WI38 (cell line): Measurements from ENCODE around the gene KIF21B.

Experiments used
- H3K4me3 ChIP-seq: 2 replicates; pipeline ENCODE4 v1.5.1; 2011; ENCODE audit warnings: low read depth, mild to moderate bottlenecking, control low read depth, low read length
- TF ChIP-seq, protein P1 (sequence below): IDR thresholded peaks from 2 replicates; pipeline ENCODE4 v1.5.1; 2012; ENCODE audit warnings: low read depth, mild to moderate bottlenecking, control low read depth, low read length

Gene KIF21B, protein sequence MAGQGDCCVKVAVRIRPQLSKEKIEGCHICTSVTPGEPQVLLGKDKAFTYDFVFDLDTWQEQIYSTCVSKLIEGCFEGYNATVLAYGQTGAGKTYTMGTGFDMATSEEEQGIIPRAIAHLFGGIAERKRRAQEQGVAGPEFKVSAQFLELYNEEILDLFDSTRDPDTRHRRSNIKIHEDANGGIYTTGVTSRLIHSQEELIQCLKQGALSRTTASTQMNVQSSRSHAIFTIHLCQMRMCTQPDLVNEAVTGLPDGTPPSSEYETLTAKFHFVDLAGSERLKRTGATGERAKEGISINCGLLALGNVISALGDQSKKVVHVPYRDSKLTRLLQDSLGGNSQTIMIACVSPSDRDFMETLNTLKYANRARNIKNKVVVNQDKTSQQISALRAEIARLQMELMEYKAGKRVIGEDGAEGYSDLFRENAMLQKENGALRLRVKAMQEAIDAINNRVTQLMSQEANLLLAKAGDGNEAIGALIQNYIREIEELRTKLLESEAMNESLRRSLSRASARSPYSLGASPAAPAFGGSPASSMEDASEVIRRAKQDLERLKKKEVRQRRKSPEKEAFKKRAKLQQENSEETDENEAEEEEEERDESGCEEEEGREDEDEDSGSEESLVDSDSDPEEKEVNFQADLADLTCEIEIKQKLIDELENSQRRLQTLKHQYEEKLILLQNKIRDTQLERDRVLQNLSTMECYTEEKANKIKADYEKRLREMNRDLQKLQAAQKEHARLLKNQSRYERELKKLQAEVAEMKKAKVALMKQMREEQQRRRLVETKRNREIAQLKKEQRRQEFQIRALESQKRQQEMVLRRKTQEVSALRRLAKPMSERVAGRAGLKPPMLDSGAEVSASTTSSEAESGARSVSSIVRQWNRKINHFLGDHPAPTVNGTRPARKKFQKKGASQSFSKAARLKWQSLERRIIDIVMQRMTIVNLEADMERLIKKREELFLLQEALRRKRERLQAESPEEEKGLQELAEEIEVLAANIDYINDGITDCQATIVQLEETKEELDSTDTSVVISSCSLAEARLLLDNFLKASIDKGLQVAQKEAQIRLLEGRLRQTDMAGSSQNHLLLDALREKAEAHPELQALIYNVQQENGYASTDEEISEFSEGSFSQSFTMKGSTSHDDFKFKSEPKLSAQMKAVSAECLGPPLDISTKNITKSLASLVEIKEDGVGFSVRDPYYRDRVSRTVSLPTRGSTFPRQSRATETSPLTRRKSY (N-terminal part only)

DNA sequence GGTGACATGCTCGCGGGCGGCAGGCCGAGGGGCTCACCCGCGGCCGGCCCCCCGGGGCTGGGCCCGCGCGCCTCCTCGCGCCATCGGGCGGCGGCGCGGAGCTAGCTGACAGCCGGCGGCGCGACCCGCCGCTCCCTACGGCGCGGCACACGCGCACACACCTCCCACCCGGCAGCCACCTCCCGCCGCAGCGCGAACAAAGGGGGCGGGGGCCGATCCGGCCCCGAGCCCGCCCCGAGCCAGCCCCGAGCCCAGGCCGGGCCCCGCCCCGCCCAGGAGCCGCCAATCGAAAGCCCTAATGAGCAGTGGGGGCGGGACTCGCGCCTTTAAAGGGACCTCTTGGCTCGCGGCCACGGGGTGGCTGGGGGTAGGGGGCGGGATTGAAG is at the start of gene KIF21B:
KIF21B (minus strand) TSS at position 198 of the 386 bp plus-strand sequence. CDS start 331 bp downstream, outside the sequence.
- TF ChIP-seq, protein P1, sequence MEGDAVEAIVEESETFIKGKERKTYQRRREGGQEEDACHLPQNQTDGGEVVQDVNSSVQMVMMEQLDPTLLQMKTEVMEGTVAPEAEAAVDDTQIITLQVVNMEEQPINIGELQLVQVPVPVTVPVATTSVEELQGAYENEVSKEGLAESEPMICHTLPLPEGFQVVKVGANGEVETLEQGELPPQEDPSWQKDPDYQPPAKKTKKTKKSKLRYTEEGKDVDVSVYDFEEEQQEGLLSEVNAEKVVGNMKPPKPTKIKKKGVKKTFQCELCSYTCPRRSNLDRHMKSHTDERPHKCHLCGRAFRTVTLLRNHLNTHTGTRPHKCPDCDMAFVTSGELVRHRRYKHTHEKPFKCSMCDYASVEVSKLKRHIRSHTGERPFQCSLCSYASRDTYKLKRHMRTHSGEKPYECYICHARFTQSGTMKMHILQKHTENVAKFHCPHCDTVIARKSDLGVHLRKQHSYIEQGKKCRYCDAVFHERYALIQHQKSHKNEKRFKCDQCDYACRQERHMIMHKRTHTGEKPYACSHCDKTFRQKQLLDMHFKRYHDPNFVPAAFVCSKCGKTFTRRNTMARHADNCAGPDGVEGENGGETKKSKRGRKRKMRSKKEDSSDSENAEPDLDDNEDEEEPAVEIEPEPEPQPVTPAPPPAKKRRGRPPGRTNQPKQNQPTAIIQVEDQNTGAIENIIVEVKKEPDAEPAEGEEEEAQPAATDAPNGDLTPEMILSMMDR: no peak
- peak within 1 kb of the TSS; percentile 28 for H3K4me3 ChIP-seq

DNA sequence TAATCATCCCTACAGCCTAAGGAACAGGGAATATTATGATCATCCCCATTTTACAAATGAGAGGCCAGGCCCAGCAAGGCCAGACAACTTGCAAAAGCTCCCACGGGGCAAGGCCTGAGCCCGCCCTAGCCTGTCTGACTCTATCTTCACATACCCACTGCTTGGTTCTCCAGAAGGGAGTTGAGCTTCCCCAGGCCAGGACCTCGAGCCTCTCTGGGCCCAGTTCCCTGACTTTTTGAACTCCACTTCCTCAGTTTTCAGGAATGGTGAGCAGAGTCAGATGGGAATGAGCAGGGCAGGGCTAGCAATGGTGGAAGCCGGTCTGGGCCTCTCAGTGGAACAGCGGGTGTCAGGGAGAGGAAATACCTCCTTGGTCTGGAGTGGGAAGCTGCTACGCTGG is 49.4 kb upstream of the KIF21B start:
- no peak overlapping the region for H3K4me3 ChIP-seq
- TF ChIP-seq, protein P1: no peak

DNA sequence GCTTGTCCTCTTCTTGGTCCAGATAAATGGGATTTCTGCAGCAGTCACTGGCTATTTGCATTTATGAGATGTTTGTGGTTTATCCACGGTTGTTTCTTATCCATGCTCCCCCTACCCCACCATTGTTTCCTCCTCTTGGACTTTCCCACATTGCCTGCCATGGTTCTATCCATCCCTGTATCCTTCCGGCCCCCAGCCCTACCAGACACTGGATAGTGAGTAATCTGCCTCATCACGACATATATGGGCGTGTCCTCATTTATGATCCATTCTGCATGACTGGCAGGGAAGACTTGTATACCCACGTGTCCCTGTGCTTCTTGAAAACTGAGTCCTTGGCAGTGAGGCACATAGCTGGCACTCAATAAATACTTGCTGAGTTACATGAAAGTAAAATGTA is 48.6 kb upstream of the KIF21B start:
- H3K4me3 ChIP-seq: no peak overlapping the region
- TF ChIP-seq, protein P1: no peak

DNA sequence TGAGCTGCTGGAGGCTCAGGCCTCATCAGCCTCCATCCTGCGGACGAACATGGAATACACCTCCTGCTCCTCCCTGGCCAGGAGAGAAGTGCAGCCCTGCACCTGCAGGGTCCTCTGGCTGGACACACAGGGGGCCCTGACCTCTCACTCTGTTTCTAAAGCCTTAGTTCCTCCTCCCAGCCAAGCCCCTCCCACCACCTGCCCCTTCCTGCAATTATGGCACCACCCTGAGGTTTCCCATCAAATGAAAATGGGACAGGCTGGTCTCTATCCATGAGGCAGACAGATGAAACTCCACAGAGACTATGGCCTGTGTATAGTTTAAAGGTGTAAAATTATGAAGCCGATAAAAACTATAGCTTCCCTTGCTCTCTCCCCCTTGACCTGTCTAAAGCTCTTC is 46.1 kb upstream of the KIF21B start:
- no peak overlapping the region for H3K4me3 ChIP-seq
- TF ChIP-seq, protein P1: no peak

DNA sequence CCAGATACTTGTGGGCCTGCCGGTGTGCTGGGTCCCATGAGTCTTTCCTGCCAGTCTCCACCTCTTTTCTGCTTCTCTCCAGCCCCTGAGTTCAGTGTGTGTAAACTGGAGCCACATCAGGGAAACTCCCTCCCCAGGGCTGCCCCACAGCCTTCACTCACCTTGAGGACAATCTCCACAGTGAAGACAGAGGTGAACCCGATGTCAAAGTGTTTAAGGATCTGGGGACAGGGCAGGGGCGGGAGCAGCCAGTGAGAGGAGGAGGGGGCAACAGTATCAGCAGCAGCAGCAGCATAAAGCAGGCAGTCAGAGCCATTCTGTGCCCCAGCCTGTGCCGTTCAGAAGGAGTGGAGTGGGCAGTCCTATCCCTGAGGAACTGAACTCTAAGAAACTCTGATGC is 45.5 kb upstream of the KIF21B start:
- TF ChIP-seq, protein P1: no peak

DNA sequence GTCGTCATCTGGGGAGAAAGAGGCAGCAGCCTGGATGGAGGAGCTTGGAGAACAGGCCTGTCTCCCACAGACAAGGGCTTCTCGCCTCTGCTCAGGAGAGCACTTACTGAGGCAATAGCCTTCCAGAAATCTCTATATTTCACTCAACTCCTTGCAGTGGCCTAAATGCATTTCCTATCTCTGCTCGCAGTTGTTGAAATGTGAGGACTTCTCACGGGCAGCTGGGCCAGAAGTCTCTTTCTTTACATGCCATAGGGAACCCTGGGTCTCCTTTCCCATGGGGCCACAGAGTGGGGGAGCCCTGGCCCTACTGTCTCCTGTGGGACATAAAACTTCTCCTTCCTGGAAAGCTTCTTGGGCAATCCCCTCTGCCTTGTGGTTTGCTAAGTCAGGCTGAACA is 43.5 kb upstream of the KIF21B start:
- H3K4me3 ChIP-seq: no peak overlapping the region
- TF ChIP-seq, protein P1: no peak

More for the DNA sequence above, 45.5 kb upstream of the KIF21B start:
- H3K4me3 ChIP-seq: no peak overlapping the region
